GM23338 (cell line): ENCODE results near the gene KRT81. TPM values are rescaled to one million over a fixed set of nuclear protein-coding genes. Genes with fewer than 3 reads are reported as not detected.
A peak's percentile ranks its signal among the peaks of the same experiment; 100 is the strongest.
"Not testable (repeated sequence)": the region's sequence is repeated elsewhere in the genome, so short reads cannot be mapped to it uniquely, and the experiment has no call there.

Source experiments
- ATAC-seq: fragments of 200-7000 bp; cut with Tn5 transposase; 3 replicates; pipeline ENCODE4 v1.9.1; 2020
- DNase-seq: peaks from one replicate; pipeline ENCODE4 v3.0.0-alpha.2; 2015; ENCODE audit warnings: low spot score
- H2AFZ ChIP-seq: fragments of 200-600 bp; sonication (generic); 2 replicates; pipeline ENCODE4 v1.8.0; 2016; ENCODE audit warnings: antibody characterized with exemption, mild to moderate bottlenecking, moderate library complexity
- H3F3A ChIP-seq: fragments of 200-600 bp; sonication (generic); replicated peaks from 2 replicates; pipeline ENCODE4 v1.8.0; 2017; ENCODE audit warnings: antibody characterized with exemption, mixed run types, low read depth
- H3K27ac ChIP-seq: fragments of 200-600 bp; sonication (generic); 2 replicates; pipeline ENCODE4 v1.6.1; 2016; ENCODE audit warnings: low read depth
- H3K27me3 ChIP-seq: fragments of 200-600 bp; sonication (generic); 2 replicates; pipeline ENCODE4 v1.8.0; 2016; ENCODE audit warnings: mild to moderate bottlenecking, mixed run types, moderate library complexity; ENCODE audit not compliant: insufficient read depth
- H3K36me3 ChIP-seq: fragments of 200-600 bp; sonication (generic); 2 replicates; pipeline ENCODE4 v1.8.0; 2016; ENCODE audit warnings: mild to moderate bottlenecking; ENCODE audit not compliant: insufficient read depth
- H3K4me1 ChIP-seq: fragments of 200-600 bp; sonication (generic); 2 replicates; pipeline ENCODE4 v1.8.0; 2016; ENCODE audit warnings: mild to moderate bottlenecking, moderate library complexity; ENCODE audit not compliant: insufficient read depth
- H3K4me2 ChIP-seq: fragments of 200-600 bp; sonication (generic); 2 replicates; pipeline ENCODE4 v1.7.1; 2017; ENCODE audit warnings: mixed run types
- H3K4me3 ChIP-seq: fragments of 200-600 bp; sonication (generic); 2 replicates; pipeline ENCODE4 v1.6.1; 2016; ENCODE audit warnings: mixed run types
- H3K79me2 ChIP-seq: fragments of 200-600 bp; sonication (generic); replicated peaks from 2 replicates; pipeline ENCODE4 v1.8.0; 2017; ENCODE audit warnings: mild to moderate bottlenecking; ENCODE audit not compliant: insufficient read depth
- H3K9me2 ChIP-seq: fragments of 200-600 bp; sonication (generic); 2 replicates; pipeline ENCODE4 v1.8.0; 2017; ENCODE audit not compliant: insufficient read depth
- H4K20me1 ChIP-seq: fragments of 200-600 bp; sonication (generic); replicated peaks from 2 replicates; pipeline ENCODE4 v1.8.0; 2017; ENCODE audit warnings: mild to moderate bottlenecking; ENCODE audit not compliant: insufficient read depth
- H3K27ac Mint-ChIP-seq: 2 replicates; pipeline ENCODE4 v1.8.0; 2020; ENCODE audit warnings: inconsistent platforms, mild to moderate bottlenecking, moderate library complexity, mixed read lengths
- H3K27me3 Mint-ChIP-seq: 3 replicates; pipeline ENCODE4 v1.8.0; 2022; ENCODE audit warnings: low read depth, mild to moderate bottlenecking, moderate library complexity, mixed read lengths, inconsistent platforms; ENCODE audit not compliant: insufficient read depth, poor library complexity
- H3K36me3 Mint-ChIP-seq: 3 replicates; pipeline ENCODE4 v1.8.0; 2021; ENCODE audit warnings: low read depth, mild to moderate bottlenecking, inconsistent platforms, moderate library complexity, mixed read lengths
- H3K4me1 Mint-ChIP-seq: 3 replicates; pipeline ENCODE4 v1.8.0; 2020; ENCODE audit warnings: mild to moderate bottlenecking, inconsistent platforms, mixed read lengths
- H3K4me3 Mint-ChIP-seq: 3 replicates; pipeline ENCODE4 v1.8.0; 2021; ENCODE audit warnings: moderate library complexity, mild to moderate bottlenecking, inconsistent platforms, mixed read lengths
- H3K9me3 Mint-ChIP-seq: 3 replicates; pipeline ENCODE4 v1.8.0; 2020; ENCODE audit warnings: moderate library complexity, mild to moderate bottlenecking, inconsistent platforms, mixed read lengths
- polyA plus RNA-seq: library from polyadenylated mRNA; unstranded; fragments of >200 nt; fragmentation: Nextera tagmentation; extraction: Ambion mirVana; gene quantifications from 2 replicates; pipeline ENCODE4 v1.2.1, GENCODE V29; 2016
- total RNA-seq: library from RNA; depleted of rRNA; stranded (reverse); fragments of >200 nt; shearing (Covaris generic); gene quantifications from 2 replicates; pipeline ENCODE4 v1.2.3, GENCODE V29; 2014
- TF ChIP-seq, protein P1 (sequence below), 2 experiments: fragments of 200-600 bp in 1 of 2; sonication (generic) in 1 of 2; conservative IDR thresholded peaks; 2 replicates each; pipeline versions ENCODE4 v1.5.1 to v1.6.1; 2016 to 2017; ENCODE audit warnings: antibody characterized with exemption in 2 of 2, low read depth in 2 of 2, mild to moderate bottlenecking in 2 of 2, moderate library complexity in 1 of 2

KRT81 gene
- total and polyA plus RNA-seq, 2 experiments from 2014 or later, result not detected

DNA sequence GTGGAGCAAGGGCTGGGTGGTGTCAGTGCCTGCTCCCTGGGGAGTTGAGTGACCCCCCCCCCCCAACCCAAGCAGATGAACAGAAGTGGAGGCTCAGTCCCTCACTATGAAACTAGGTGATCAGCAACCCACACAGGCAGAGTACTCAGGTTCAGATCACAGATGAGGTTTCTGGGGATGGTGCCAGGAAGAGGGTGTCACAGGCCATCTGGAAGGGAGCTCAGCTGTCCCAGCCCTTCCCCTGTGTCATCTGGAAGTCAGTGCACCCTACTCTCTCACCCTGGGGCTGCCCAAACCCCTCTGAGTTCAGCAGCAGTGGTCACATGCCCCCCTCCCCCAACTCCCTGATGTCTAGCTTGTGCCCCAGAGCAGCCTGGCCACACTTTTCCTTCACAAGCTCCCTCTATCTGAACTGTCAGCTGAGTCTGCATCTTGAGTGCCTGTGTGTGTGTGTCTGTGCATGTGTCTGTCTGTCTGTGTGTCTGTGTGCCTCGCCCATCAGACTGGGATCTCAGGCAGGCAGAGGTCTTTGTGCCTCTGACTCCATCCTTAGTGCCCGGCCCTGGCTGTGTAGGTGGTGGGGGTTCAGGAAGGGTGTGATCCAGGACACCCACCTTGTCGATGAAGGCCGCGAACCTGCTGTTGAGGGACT is 725 bp downstream of the KRT81 start:
- H3K36me3 Mint-ChIP-seq, H3K4me2 ChIP-seq, H3F3A ChIP-seq, H3K27ac ChIP-seq, H2AFZ ChIP-seq, H3K27me3 Mint-ChIP-seq, H3K4me3 Mint-ChIP-seq, H3K9me2 ChIP-seq, H3K79me2 ChIP-seq, H3K27ac Mint-ChIP-seq, H3K9me3 Mint-ChIP-seq, ATAC-seq, H3K4me1 Mint-ChIP-seq, H3K4me1 ChIP-seq, DNase-seq, H3K27me3 ChIP-seq, H4K20me1 ChIP-seq, H3K4me3 ChIP-seq, H3K36me3 ChIP-seq: not testable (repeated sequence)

DNA sequence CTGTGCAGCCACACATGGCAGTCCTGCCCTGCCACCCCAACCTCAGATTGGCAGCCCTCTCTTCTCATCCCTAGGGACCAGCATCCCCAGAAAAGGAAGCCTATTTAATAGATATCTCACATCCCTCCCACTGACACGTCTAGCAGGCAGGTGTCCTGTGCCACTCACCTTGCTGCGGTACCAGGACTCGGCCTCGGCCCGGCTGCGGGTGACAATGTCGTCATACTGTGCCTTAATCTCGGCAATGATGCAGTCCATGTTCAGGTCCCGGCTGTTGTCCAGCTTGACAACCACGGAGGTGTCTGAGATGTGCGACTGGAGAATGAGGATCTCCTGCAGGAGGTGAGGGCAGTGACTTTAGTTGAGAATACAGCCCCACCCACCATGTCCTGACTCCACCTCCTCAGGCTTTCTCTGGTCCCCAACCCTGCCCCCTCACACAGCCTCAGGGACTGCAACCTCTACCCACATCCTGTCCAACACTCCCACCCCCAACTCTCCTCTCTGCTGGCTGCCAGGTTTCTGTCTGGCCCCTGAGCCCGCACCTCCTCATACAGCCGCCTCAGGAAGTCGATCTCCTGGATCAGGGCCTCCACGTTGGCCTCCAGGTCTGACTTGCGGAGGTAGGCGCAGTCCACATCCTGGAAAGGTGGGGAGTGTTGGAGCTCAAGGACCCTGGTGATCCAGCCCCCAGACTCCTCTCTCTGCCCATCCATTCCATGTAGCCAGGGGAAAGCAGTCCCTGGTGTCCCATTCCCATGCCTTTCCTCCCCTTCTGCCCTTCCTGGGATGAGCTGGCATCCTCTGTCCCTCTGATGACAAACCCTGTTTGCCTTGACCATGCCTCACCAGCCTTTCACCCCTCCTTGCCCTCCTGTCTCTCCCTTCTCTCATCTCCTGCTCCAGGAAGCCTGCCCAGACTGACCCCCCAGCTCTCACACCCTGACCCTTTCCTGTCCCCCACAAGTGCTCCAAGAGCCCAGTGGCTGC is 3.2 kb downstream of the KRT81 start:
- H3K27ac ChIP-seq, H3K4me1 ChIP-seq, H3K36me3 ChIP-seq, H3F3A ChIP-seq, H4K20me1 ChIP-seq, H3K27me3 ChIP-seq, H3K4me2 ChIP-seq, H3K36me3 Mint-ChIP-seq, H3K4me1 Mint-ChIP-seq, H2AFZ ChIP-seq, H3K27me3 Mint-ChIP-seq, H3K9me3 Mint-ChIP-seq, H3K4me3 Mint-ChIP-seq, H3K4me3 ChIP-seq, H3K9me2 ChIP-seq, H3K79me2 ChIP-seq, DNase-seq: not testable (repeated sequence)
- H3K27ac Mint-ChIP-seq, result peak overlapping the region; percentile 17; the same call in 1 of the 2 replicates
- peak; percentile 74 for ATAC-seq

DNA sequence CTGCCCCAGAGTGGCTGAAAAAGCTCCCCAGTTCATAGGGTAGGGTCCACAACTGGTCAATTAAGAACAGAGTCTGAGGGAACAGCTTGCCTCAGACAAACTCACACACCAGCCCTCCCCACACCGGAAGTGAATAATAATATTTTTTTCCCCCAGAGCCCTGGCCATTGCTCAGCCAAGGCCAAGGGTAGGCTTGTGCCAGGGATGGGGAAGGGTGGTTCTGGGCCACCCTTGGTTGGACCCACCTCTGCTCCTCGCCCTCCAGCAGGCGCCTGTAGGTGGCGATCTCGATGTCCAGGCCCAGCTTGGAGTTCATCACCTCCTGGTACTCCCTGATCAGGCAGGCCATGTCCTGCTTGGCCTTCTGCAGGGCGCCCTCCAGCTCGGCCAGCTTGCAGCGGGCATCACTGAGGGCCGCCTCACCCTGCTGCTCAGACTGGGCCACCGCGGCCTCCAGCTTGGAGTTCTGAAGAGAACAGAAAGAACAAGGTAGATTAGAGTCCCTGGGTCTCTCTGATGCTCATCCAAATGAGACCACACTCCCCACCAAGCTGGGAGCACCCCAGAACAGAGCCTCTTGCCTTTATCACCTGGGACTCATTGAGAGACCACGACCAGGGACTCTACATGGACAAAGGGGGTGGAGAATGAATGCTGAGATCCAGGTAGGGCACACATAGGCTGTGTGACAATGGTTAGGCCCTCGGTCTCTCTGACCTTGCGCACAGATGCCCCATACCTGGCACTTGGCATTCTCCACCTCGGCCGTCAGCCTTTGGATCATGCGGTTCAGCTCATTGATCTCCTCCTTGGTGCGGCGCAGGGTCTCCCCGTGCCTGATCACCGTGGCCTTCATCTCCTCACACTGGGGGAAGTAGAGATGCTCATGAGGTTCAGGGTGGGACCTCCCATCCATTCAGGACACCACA is 4.2 kb downstream of the KRT81 start:
- not testable (repeated sequence) for H3K4me1 ChIP-seq, H3K4me3 ChIP-seq, H3K27me3 Mint-ChIP-seq, H3K36me3 Mint-ChIP-seq, DNase-seq, H3K4me1 Mint-ChIP-seq, H3K79me2 ChIP-seq, H3K4me2 ChIP-seq, H3K36me3 ChIP-seq, H3K4me3 Mint-ChIP-seq, H4K20me1 ChIP-seq, H3K27me3 ChIP-seq, H3K27ac ChIP-seq, H2AFZ ChIP-seq, H3K9me2 ChIP-seq, H3F3A ChIP-seq, H3K27ac Mint-ChIP-seq, H3K9me3 Mint-ChIP-seq
- ATAC-seq, result peak; percentile 75
- TF ChIP-seq, protein P1, sequence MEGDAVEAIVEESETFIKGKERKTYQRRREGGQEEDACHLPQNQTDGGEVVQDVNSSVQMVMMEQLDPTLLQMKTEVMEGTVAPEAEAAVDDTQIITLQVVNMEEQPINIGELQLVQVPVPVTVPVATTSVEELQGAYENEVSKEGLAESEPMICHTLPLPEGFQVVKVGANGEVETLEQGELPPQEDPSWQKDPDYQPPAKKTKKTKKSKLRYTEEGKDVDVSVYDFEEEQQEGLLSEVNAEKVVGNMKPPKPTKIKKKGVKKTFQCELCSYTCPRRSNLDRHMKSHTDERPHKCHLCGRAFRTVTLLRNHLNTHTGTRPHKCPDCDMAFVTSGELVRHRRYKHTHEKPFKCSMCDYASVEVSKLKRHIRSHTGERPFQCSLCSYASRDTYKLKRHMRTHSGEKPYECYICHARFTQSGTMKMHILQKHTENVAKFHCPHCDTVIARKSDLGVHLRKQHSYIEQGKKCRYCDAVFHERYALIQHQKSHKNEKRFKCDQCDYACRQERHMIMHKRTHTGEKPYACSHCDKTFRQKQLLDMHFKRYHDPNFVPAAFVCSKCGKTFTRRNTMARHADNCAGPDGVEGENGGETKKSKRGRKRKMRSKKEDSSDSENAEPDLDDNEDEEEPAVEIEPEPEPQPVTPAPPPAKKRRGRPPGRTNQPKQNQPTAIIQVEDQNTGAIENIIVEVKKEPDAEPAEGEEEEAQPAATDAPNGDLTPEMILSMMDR (conservative IDR thresholded peaks at IDR 0.05; ENCODE audit: low read depth in 2 of 2), result peak in 1 of 2 experiments; percentile 38; a peak in 3 of 4 replicates
